ENCODE results near the gene MAPRE2. TPM values are rescaled to one million over a fixed set of nuclear protein-coding genes. Genes with fewer than 3 reads are reported as not detected.

The MAPRE2 gene
- total RNA-seq, 1 experiment from 2014 or later: 16.4 TPM

GRCh38 chr18:35096677-35097011 lies 55.4 kb downstream of the MAPRE2 start:
- no peaks in the 10 kb centered on the region for H3K9me3 ChIP-seq (ENCODE audit: low read depth, low read length, poor library complexity, severe bottlenecking)
- CTCF ChIA-PET: no interaction called here
- H3K4me3 ChIP-seq (ENCODE audit: low read depth, low read length, poor library complexity, severe bottlenecking): no peak overlapping the region
- H3K36me3 ChIP-seq (ENCODE audit: insufficient read depth, low read length, poor library complexity, severe bottlenecking): no peaks in the 10 kb centered on the region
- no peak for DNase-seq (ENCODE audit: low spot score)
- no TSS peak for BruUV-seq (replicated peaks)
- H3K4me1 ChIP-seq (ENCODE audit: insufficient read depth, low read length, poor library complexity, severe bottlenecking): no peaks in the 10 kb centered on the region
- TF ChIP-seq CTCF (conservative IDR thresholded peaks at IDR 0.05; ENCODE audit: low read depth, low read length): no peak
- TF ChIP-seq EZH2 (IDR thresholded peaks at IDR 0.05; ENCODE audit: borderline replicate concordance, low read depth, low read length, poor library complexity, severe bottlenecking): no peak
- no peaks in the 10 kb centered on the region for H3K27me3 ChIP-seq (replicated peaks; ENCODE audit: insufficient read depth, low read depth, low read length, poor library complexity)
- intact Hi-C loops (cut with micrococcal nuclease; ENCODE audit: unreplicated experiment): no loop called here
- POLR2A ChIA-PET (ENCODE audit: low non-redundant PET): no interaction called here
- no peak overlapping the region for H3K27ac ChIP-seq (ENCODE audit: low read depth, low read length, poor library complexity, severe bottlenecking)

- no TSS peak for BruUV-seq (replicated peaks)
- no peaks in the 10 kb centered on the region for H3K9me3 ChIP-seq (ENCODE audit: low read depth, low read length, poor library complexity, severe bottlenecking)
- no peak overlapping the region for H3K27ac ChIP-seq (ENCODE audit: low read depth, low read length, poor library complexity, severe bottlenecking)
- TF ChIP-seq CTCF (conservative IDR thresholded peaks at IDR 0.05; ENCODE audit: low read depth, low read length) (no peak), EZH2 (IDR thresholded peaks at IDR 0.05; ENCODE audit: borderline replicate concordance, low read depth, low read length, poor library complexity, severe bottlenecking) (no peak)
- no peak overlapping the region for H3K4me3 ChIP-seq (ENCODE audit: low read depth, low read length, poor library complexity, severe bottlenecking)
- no peaks in the 10 kb centered on the region for H3K36me3 ChIP-seq (ENCODE audit: insufficient read depth, low read length, poor library complexity, severe bottlenecking)
- intact Hi-C loops (cut with micrococcal nuclease; ENCODE audit: unreplicated experiment): no loop called here
- no peaks in the 10 kb centered on the region for H3K27me3 ChIP-seq (replicated peaks; ENCODE audit: insufficient read depth, low read depth, low read length, poor library complexity)
- CTCF ChIA-PET: no interaction called here
- no peaks in the 10 kb centered on the region for H3K4me1 ChIP-seq (ENCODE audit: insufficient read depth, low read length, poor library complexity, severe bottlenecking)
- POLR2A ChIA-PET (ENCODE audit: low non-redundant PET): no interaction called here
- DNase-seq (ENCODE audit: low spot score): no peak
Measured at GRCh38 chr18:35097195-35097594, 56.0 kb downstream of the MAPRE2 start.

GRCh38 chr18:35097763-35098162 lies 56.5 kb downstream of the MAPRE2 start:
- no peak for DNase-seq (ENCODE audit: low spot score)
- ChIA-PET POLR2A (ENCODE audit: low non-redundant PET) (no interaction called here), CTCF (no interaction called here)
- no peak for TF ChIP-seq CTCF (conservative IDR thresholded peaks at IDR 0.05; ENCODE audit: low read depth, low read length)
- no peak for TF ChIP-seq EZH2 (IDR thresholded peaks at IDR 0.05; ENCODE audit: borderline replicate concordance, low read depth, low read length, poor library complexity, severe bottlenecking)
- Histone ChIP-seq H3K27ac (ENCODE audit: low read depth, low read length, poor library complexity, severe bottlenecking) (no peak overlapping the region), H3K27me3 (replicated peaks; ENCODE audit: insufficient read depth, low read depth, low read length, poor library complexity) (no peaks in the 10 kb centered on the region), H3K36me3 (ENCODE audit: insufficient read depth, low read length, poor library complexity, severe bottlenecking) (no peaks in the 10 kb centered on the region), H3K4me3 (ENCODE audit: low read depth, low read length, poor library complexity, severe bottlenecking) (no peak overlapping the region), H3K9me3 (ENCODE audit: low read depth, low read length, poor library complexity, severe bottlenecking) (no peaks in the 10 kb centered on the region), H3K4me1 (ENCODE audit: insufficient read depth, low read length, poor library complexity, severe bottlenecking) (no peaks in the 10 kb centered on the region)
- BruUV-seq (replicated peaks): no TSS peak
- intact Hi-C loops (cut with micrococcal nuclease; ENCODE audit: unreplicated experiment): no loop called here
